ENCODE results near the gene NPPC.

- TF ChIP-seq CTCF (conservative IDR thresholded peaks at IDR 0.05; ENCODE audit: low read length) (no peak), EZH2phosphoT487 (IDR thresholded peaks at IDR 0.05; ENCODE audit: borderline replicate concordance, low read depth, low read length) (no peak)
Measured at GRCh38 chr2:231917280-231918066, 8.7 kb downstream of the NPPC start.

Data from OCI-LY7 (cell line).